SK-N-SH (cell line): ENCODE data around the gene CSRP1. TPM values are rescaled to one million over a fixed set of nuclear protein-coding genes. Genes with fewer than 3 reads are reported as not detected.

Experiments used
- CTCF ChIA-PET: fragments of 300-600, 350-600 bp; formaldehyde crosslinking; extraction: SDS; loops from one replicate; lab custom pipeline; 2021; lab: Yijun Ruan, JAX
- POLR2A ChIA-PET: fragments of 350-600 bp; sonication (Branson Sonifier 250); formaldehyde crosslinking; extraction: SDS; loops from one replicate; lab custom pipeline; 2020; ENCODE audit warnings: antibody characterized with exemption, inconsistent platforms; lab: Yijun Ruan, JAX
- DNase-seq: peaks from one replicate; pipeline ENCODE4 v3.0.0; 2012
- H2AFZ ChIP-seq: fragments of 200-600 bp; sonication (generic); 2 replicates; pipeline ENCODE4 v1.8.1; 2016; ENCODE audit warnings: antibody characterized with exemption, mild to moderate bottlenecking, low read depth
- H3F3A ChIP-seq: fragments of 200-600 bp; sonication (generic); replicated peaks from 2 replicates; pipeline ENCODE3; 2016; ENCODE audit warnings: antibody characterized with exemption, mild to moderate bottlenecking; ENCODE audit not compliant: insufficient read depth
- H3K27ac ChIP-seq, 2 experiments: fragments of 200-500 bp in 1 of 2; fragments of 200-600 bp in 1 of 2; sonication (Bioruptor generic) in 1 of 2; sonication (generic), shearing (Covaris generic) in 1 of 2; 2 replicates each; pipeline versions ENCODE4 v1.5.1 to v1.6.1; 2014 to 2016; ENCODE audit warnings: low read depth in 2 of 2, inconsistent platforms in 1 of 2, low read length in 1 of 2, mild to moderate bottlenecking in 1 of 2, mixed read lengths in 1 of 2
- H3K27me3 ChIP-seq: fragments of 200-600 bp; sonication (generic), shearing (Covaris generic); 2 replicates; pipeline ENCODE4 v1.6.1; 2016; ENCODE audit warnings: mixed run types; ENCODE audit not compliant: insufficient read depth
- H3K36me3 ChIP-seq, 2 experiments: fragments of 200-500 bp in 1 of 2; fragments of 200-600 bp in 1 of 2; sonication (Bioruptor generic) in 1 of 2; sonication (generic) in 1 of 2; replicated peaks in 1 of 2; 2 replicates each; pipeline versions ENCODE3 to v1.5.1; 2014 to 2016; ENCODE audit warnings: low read length in 1 of 2, mild to moderate bottlenecking in 1 of 2; ENCODE audit not compliant: insufficient read depth in 2 of 2, control insufficient read depth in 1 of 2
- H3K4me1 ChIP-seq, 2 experiments: fragments of 200-500 bp in 1 of 2; fragments of 200-600 bp in 1 of 2; sonication (Bioruptor generic) in 1 of 2; sonication (generic), shearing (Covaris generic) in 1 of 2; 2 replicates each; pipeline versions ENCODE4 v1.5.1 to v1.6.1; 2014 to 2016; ENCODE audit warnings: low read depth in 1 of 2, low read length in 1 of 2, mixed run types in 1 of 2; ENCODE audit not compliant: insufficient read depth in 2 of 2, control insufficient read depth in 1 of 2
- H3K4me2 ChIP-seq: fragments of 200-600 bp; sonication (generic), shearing (Covaris generic); 2 replicates; pipeline ENCODE4 v1.6.1; 2017; ENCODE audit warnings: mixed run types
- H3K4me3 ChIP-seq, 2 experiments: fragments of 200-500 bp in 1 of 2; fragments of 200-600 bp in 1 of 2; sonication (Bioruptor generic) in 1 of 2; sonication (generic), shearing (Covaris generic) in 1 of 2; 2 replicates each; pipeline versions ENCODE4 v1.5.1 to v1.8.1; 2014 to 2016; ENCODE audit warnings: low read depth in 2 of 2, inconsistent platforms in 1 of 2, low read length in 1 of 2, mild to moderate bottlenecking in 1 of 2, mixed read lengths in 1 of 2, moderate library complexity in 1 of 2
- H3K79me2 ChIP-seq: fragments of 200-600 bp; sonication (generic); 2 replicates; pipeline ENCODE4 v1.8.1; 2017; ENCODE audit warnings: mild to moderate bottlenecking; ENCODE audit not compliant: insufficient read depth
- H3K9ac ChIP-seq: fragments of 200-600 bp; sonication (generic); 2 replicates; pipeline ENCODE4 v1.6.1; 2017; ENCODE audit warnings: mixed run types
- H3K9me2 ChIP-seq: fragments of 200-600 bp; sonication (generic); 2 replicates; pipeline ENCODE4 v1.6.1; 2017; ENCODE audit warnings: mixed run types
- H3K9me3 ChIP-seq: fragments of 200-600 bp; sonication (generic); 2 replicates; pipeline ENCODE4 v1.6.1; 2017; ENCODE audit warnings: mixed run types, mild to moderate bottlenecking, moderate library complexity
- H4K20me1 ChIP-seq: fragments of 200-600 bp; sonication (generic); 2 replicates; pipeline ENCODE4 v1.6.1; 2017; ENCODE audit warnings: mild to moderate bottlenecking, mixed run types; ENCODE audit not compliant: insufficient read depth
- EP300 ChIP-seq, 2 experiments: IDR thresholded peaks; 2 replicates each; pipeline versions ENCODE4 v1.4.0 to v1.6.1; 2012; ENCODE audit warnings: borderline replicate concordance in 1 of 2, low read depth in 1 of 2, low read length in 1 of 2
- FOSL2 ChIP-seq: IDR thresholded peaks from 2 replicates; pipeline ENCODE4 v1.4.0; 2012; ENCODE audit warnings: low read depth, mild to moderate bottlenecking, moderate library complexity, borderline replicate concordance
- FOXJ3 ChIP-seq: sonication (generic); formaldehyde crosslinking; IDR thresholded peaks from 2 replicates; pipeline ENCODE4 v1.5.1; 2020; ENCODE audit warnings: mild to moderate bottlenecking, missing genetic modification reagents
- FOXM1 ChIP-seq: IDR thresholded peaks from 2 replicates; pipeline ENCODE4 v1.4.0; 2012; ENCODE audit warnings: low read depth, mild to moderate bottlenecking
- GABPA ChIP-seq: IDR thresholded peaks from 2 replicates; pipeline ENCODE4 v1.4.0; 2012; ENCODE audit warnings: low read depth, mild to moderate bottlenecking
- GATA2 ChIP-seq: sonication (generic); formaldehyde crosslinking; IDR thresholded peaks from 2 replicates; pipeline ENCODE4 v1.5.0; 2020; ENCODE audit warnings: mild to moderate bottlenecking, missing genetic modification reagents
- JUND ChIP-seq: IDR thresholded peaks from 2 replicates; pipeline ENCODE4 v1.4.0; 2012
- MAX ChIP-seq: IDR thresholded peaks from 2 replicates; pipeline ENCODE4 v1.4.0; 2012; ENCODE audit warnings: low read depth
- MXI1 ChIP-seq: IDR thresholded peaks from 2 replicates; pipeline ENCODE4 v1.6.1; 2012; ENCODE audit warnings: mild to moderate bottlenecking, low read depth, low read length, improper control_type of control experiment
- NFIC ChIP-seq: IDR thresholded peaks from 2 replicates; pipeline ENCODE4 v1.4.0; 2012; ENCODE audit warnings: borderline replicate concordance
- POLR2AphosphoS5 ChIP-seq: IDR thresholded peaks from 2 replicates; pipeline ENCODE4 v1.6.1; 2012; ENCODE audit warnings: low read depth, low read length
- RAD21 ChIP-seq: IDR thresholded peaks from 2 replicates; pipeline ENCODE4 v1.6.1; 2012; ENCODE audit warnings: mild to moderate bottlenecking, low read length
- RCOR1 ChIP-seq: fragments of 150-350 bp; IDR thresholded peaks from 2 replicates; pipeline ENCODE4 v1.6.1; 2017; ENCODE audit warnings: antibody characterized with exemption, low read length
- RXRA ChIP-seq: IDR thresholded peaks from 2 replicates; pipeline ENCODE4 v1.4.0; 2012; ENCODE audit warnings: low read depth, mild to moderate bottlenecking, borderline replicate concordance
- TAF1 ChIP-seq: IDR thresholded peaks from 2 replicates; pipeline ENCODE4 v1.6.1; 2012; ENCODE audit warnings: low read depth, mild to moderate bottlenecking, low read length, moderate library complexity, borderline replicate concordance
- TCF12 ChIP-seq: IDR thresholded peaks from 2 replicates; pipeline ENCODE4 v1.4.0; 2012
- TEAD4 ChIP-seq: IDR thresholded peaks from 2 replicates; pipeline ENCODE4 v1.4.0; 2012; ENCODE audit warnings: mild to moderate bottlenecking, borderline replicate concordance; ENCODE audit not compliant: insufficient read depth
- USF1 ChIP-seq: IDR thresholded peaks from 2 replicates; pipeline ENCODE4 v1.4.0; 2012; ENCODE audit warnings: low read depth, borderline replicate concordance
- YY1 ChIP-seq: IDR thresholded peaks from 2 replicates; pipeline ENCODE4 v1.4.0; 2012; ENCODE audit warnings: low read depth, mild to moderate bottlenecking
- ZBTB33 ChIP-seq: IDR thresholded peaks from 2 replicates; pipeline ENCODE4 v1.4.0; 2012; ENCODE audit warnings: low read depth, borderline replicate concordance
- WGBS: methylation state at CpG from one replicate; pipeline ENCODE4 v1.1.6; 2017; ENCODE audit warnings: low lambda C conversion rate; 5-methylcytosine and 5-hydroxymethylcytosine counted together
- polyA plus RNA-seq, 3 experiments: library from polyadenylated mRNA; depleted of rRNA; stranded (reverse); fragments of >200 nt; gene quantifications; 2 replicates each; pipeline ENCODE4 v1.2.3, GENCODE V29; 2012

The CSRP1 gene
- polyA plus RNA-seq, 1 of the 3 experiments (the other 2 are of a cell fraction): 373 TPM

GRCh38 chr1:201542309-201543035, 35.5 kb upstream of the CSRP1 start:
- 30% methylated on average over 9 of the region's 9 CpGs for WGBS

More at GRCh38 chr1:201542309-201543035, 35.5 kb upstream of the CSRP1 start:
- peak overlapping the region in 1 of 2 experiments; percentile 90; a peak in 2 of 4 replicates for H3K4me3 ChIP-seq
- TF ChIP-seq RXRA: no peak
- TF ChIP-seq JUND: 0 out of 2 replicates have a peak, but pooled peaks have one; percentile 35
- no peak for TF ChIP-seq GATA2
- peak; percentile 56; the same call in 1 of the 2 replicates for TF ChIP-seq FOSL2
- TF ChIP-seq MAX: peak; percentile 83
- no peak for TF ChIP-seq FOXJ3 (CRISPR knock-in tag)
- TF ChIP-seq ZBTB33: no peak
- no peak for TF ChIP-seq MXI1
- TF ChIP-seq YY1: no peak
- TF ChIP-seq TEAD4: no peak
- no peak for TF ChIP-seq RAD21
- no peak for TF ChIP-seq GABPA
- peak in 1 of 2 experiments; percentile 34; a peak in 1 of 4 replicates for TF ChIP-seq EP300 (IDR thresholded peaks at IDR 0.05; ENCODE audit: borderline replicate concordance in 1 of 2, low read depth in 1 of 2, low read length in 1 of 2)
- no peak for TF ChIP-seq FOXM1
- no peak for TF ChIP-seq POLR2AphosphoS5
- TF ChIP-seq TAF1: no peak; the same call in 1 of the 2 replicates
- no peak for TF ChIP-seq RCOR1
- TF ChIP-seq TCF12: peak; percentile 60
- TF ChIP-seq USF1: no peak
- 0 out of 2 replicates have a peak, but pooled peaks have one; percentile 19 for TF ChIP-seq NFIC
- TF ChIP-seq, all 33 proteins: peak for 6
- Histone ChIP-seq H3K27me3 (no peaks in the 10 kb centered on the region), H3K27ac (peak overlapping the region; percentile 81 to 94; a peak in 3 of 4 replicates), H3K9ac (peak overlapping the region; percentile 94), H4K20me1 (peaks cover 37% of the 10 kb centered on the region), H3K9me3 (no peaks in the 10 kb centered on the region), H3F3A (peaks cover 57% of the 10 kb centered on the region), H3K4me2 (peak overlapping the region; percentile 93), H2AFZ (no peak overlapping the region), H3K9me2 (no peaks in the 10 kb centered on the region), H3K36me3 (peaks cover 0 to 9% of the 10 kb centered on the region in 2 experiments), H3K4me1 (peaks cover 33 to 40% of the 10 kb centered on the region in 2 experiments), H3K79me2 (peaks cover 90% of the 10 kb centered on the region)
- ChIA-PET POLR2A (no interaction called here), CTCF (interaction anchor here (0.6 to 14.0 kb wide), 6 partner anchors 12 to 165 kb away, joined by 3 to 196 read pairs (median 5); no protein-coding TSS in a partner anchor)
- DNase-seq: no peak
